ENCODE results near the gene PAN3.

Gene PAN3

GRCh38 chr13:28268800-28269223 is 130.5 kb downstream of the PAN3 start:
- TF ChIP-seq, protein P1, sequence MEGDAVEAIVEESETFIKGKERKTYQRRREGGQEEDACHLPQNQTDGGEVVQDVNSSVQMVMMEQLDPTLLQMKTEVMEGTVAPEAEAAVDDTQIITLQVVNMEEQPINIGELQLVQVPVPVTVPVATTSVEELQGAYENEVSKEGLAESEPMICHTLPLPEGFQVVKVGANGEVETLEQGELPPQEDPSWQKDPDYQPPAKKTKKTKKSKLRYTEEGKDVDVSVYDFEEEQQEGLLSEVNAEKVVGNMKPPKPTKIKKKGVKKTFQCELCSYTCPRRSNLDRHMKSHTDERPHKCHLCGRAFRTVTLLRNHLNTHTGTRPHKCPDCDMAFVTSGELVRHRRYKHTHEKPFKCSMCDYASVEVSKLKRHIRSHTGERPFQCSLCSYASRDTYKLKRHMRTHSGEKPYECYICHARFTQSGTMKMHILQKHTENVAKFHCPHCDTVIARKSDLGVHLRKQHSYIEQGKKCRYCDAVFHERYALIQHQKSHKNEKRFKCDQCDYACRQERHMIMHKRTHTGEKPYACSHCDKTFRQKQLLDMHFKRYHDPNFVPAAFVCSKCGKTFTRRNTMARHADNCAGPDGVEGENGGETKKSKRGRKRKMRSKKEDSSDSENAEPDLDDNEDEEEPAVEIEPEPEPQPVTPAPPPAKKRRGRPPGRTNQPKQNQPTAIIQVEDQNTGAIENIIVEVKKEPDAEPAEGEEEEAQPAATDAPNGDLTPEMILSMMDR (IDR thresholded peaks at IDR 0.05; ENCODE audit: low read depth, low read length), result no peak
- H3K27me3 ChIP-seq, result no peaks in the 10 kb centered on the region
- no peak for DNase-seq
- no peak overlapping the region for H3K4me3 ChIP-seq (ENCODE audit: low read depth, low read length)
- H3K4me1 ChIP-seq, result no peaks in the 10 kb centered on the region
- H3K36me3 ChIP-seq, result peaks cover 3% of the 10 kb centered on the region
- no peaks in the 10 kb centered on the region for H3K9me3 ChIP-seq

- no peak for DNase-seq
- Histone ChIP-seq H3K9me3 (no peaks in the 10 kb centered on the region), H3K36me3 (peaks cover 3% of the 10 kb centered on the region), H3K4me1 (no peaks in the 10 kb centered on the region), H3K4me3 (ENCODE audit: low read depth, low read length) (no peak overlapping the region), H3K27me3 (no peaks in the 10 kb centered on the region)
- TF ChIP-seq, protein P1 (IDR thresholded peaks at IDR 0.05; ENCODE audit: low read depth, low read length), result no peak
Observed at GRCh38 chr13:28271056-28271840, 132.9 kb downstream of the PAN3 start.

- TF ChIP-seq, protein P1 (IDR thresholded peaks at IDR 0.05; ENCODE audit: low read depth, low read length), result peak; percentile 62
- DNase-seq, result peak; percentile 36
- Histone ChIP-seq H3K4me3 (ENCODE audit: low read depth, low read length) (no peak overlapping the region), H3K36me3 (peaks cover 3% of the 10 kb centered on the region), H3K27me3 (no peaks in the 10 kb centered on the region), H3K4me1 (no peaks in the 10 kb centered on the region), H3K9me3 (no peaks in the 10 kb centered on the region)
Observed at GRCh38 chr13:28273919-28274318, 135.6 kb downstream of the PAN3 start.

GRCh38 chr13:28282451-28282850 is 144.1 kb downstream of the PAN3 start:
- Histone ChIP-seq H3K9me3 (no peaks in the 10 kb centered on the region), H3K4me3 (ENCODE audit: low read depth, low read length) (no peak overlapping the region), H3K36me3 (peaks cover 7% of the 10 kb centered on the region), H3K27me3 (no peaks in the 10 kb centered on the region), H3K4me1 (no peaks in the 10 kb centered on the region)
- TF ChIP-seq, protein P1 (IDR thresholded peaks at IDR 0.05; ENCODE audit: low read depth, low read length), result no peak
- no peak for DNase-seq

- no peak for DNase-seq
- Histone ChIP-seq H3K4me1 (no peaks in the 10 kb centered on the region), H3K36me3 (peaks cover 7% of the 10 kb centered on the region), H3K9me3 (no peaks in the 10 kb centered on the region), H3K27me3 (no peaks in the 10 kb centered on the region), H3K4me3 (ENCODE audit: low read depth, low read length) (no peak overlapping the region)
- TF ChIP-seq, protein P1 (IDR thresholded peaks at IDR 0.05; ENCODE audit: low read depth, low read length), result no peak
Observed at GRCh38 chr13:28283600-28283999, 145.3 kb downstream of the PAN3 start.

GRCh38 chr13:28286263-28286662 is 147.9 kb downstream of the PAN3 start:
- H3K36me3 ChIP-seq, result no peaks in the 10 kb centered on the region; the same call in 1 of the 2 replicates
- no peaks in the 10 kb centered on the region for H3K4me1 ChIP-seq
- no peak for DNase-seq
- TF ChIP-seq, protein P1 (IDR thresholded peaks at IDR 0.05; ENCODE audit: low read depth, low read length), result no peak
- no peaks in the 10 kb centered on the region for H3K27me3 ChIP-seq
- H3K4me3 ChIP-seq (ENCODE audit: low read depth, low read length), result no peak overlapping the region
- H3K9me3 ChIP-seq, result no peaks in the 10 kb centered on the region

Measured in BE2C (cell line).